HL-60 (cell line): ENCODE data around the gene AQP2.

ENCODE experiments used
- DNase-seq, 2 experiments: peaks; one replicate each; pipeline ENCODE4 v3.0.0-alpha.2; 2010 to 2020; ENCODE audit warnings: low read depth in 1 of 2, low spot score in 1 of 2
- H3K27ac ChIP-seq: fragments of 250-450 bp; sonication (Bioruptor Pico); replicated peaks from 2 replicates; pipeline ENCODE4 v1.5.1; 2020; ENCODE audit warnings: mild to moderate bottlenecking, moderate library complexity
- H3K27me3 ChIP-seq: fragments of 250-450 bp; sonication (Bioruptor Pico); 2 replicates; pipeline ENCODE4 v1.5.1; 2021; ENCODE audit warnings: mild to moderate bottlenecking, moderate library complexity; ENCODE audit not compliant: insufficient read depth, poor library complexity, severe bottlenecking
- H3K4me3 ChIP-seq: replicated peaks from 2 replicates; pipeline ENCODE4 v1.5.1; 2011; ENCODE audit warnings: mild to moderate bottlenecking, control low read depth, low read length; ENCODE audit not compliant: insufficient read depth
- CTCF ChIP-seq: IDR thresholded peaks from one replicate; pipeline ENCODE4 v1.5.1; 2011; ENCODE audit warnings: low read length, control low read depth, inconsistent platforms; ENCODE audit not compliant: insufficient read depth
- GABPA ChIP-seq: IDR thresholded peaks from 2 replicates; pipeline ENCODE4 v1.6.1; 2012; ENCODE audit warnings: low read depth
- POLR2AphosphoS5 ChIP-seq: IDR thresholded peaks from 2 replicates; pipeline ENCODE4 v1.6.1; 2012; ENCODE audit warnings: low read depth
- REST ChIP-seq: IDR thresholded peaks from 2 replicates; pipeline ENCODE4 v1.6.1; 2012; ENCODE audit warnings: low read depth; ENCODE audit not compliant: insufficient replicate concordance
- SPI1 ChIP-seq: IDR thresholded peaks from 2 replicates; pipeline ENCODE4 v1.6.1; 2012; ENCODE audit warnings: low read depth, mild to moderate bottlenecking, borderline replicate concordance

AQP2 gene

GRCh38 chr12:50003595-50003994 is 53.1 kb downstream of the AQP2 start:
- Histone ChIP-seq H3K27ac (no peak overlapping the region), H3K4me3 (no peak overlapping the region), H3K27me3 (no peaks in the 10 kb centered on the region)
- DNase-seq = no peak
- TF ChIP-seq REST = no peak
- TF ChIP-seq POLR2AphosphoS5 = no peak
- no peak for TF ChIP-seq SPI1
- TF ChIP-seq GABPA = no peak
- no peak for TF ChIP-seq CTCF

- TF ChIP-seq GABPA (no peak), REST (no peak), SPI1 (no peak), POLR2AphosphoS5 (no peak), CTCF (no peak)
- no peak for DNase-seq
- no peaks in the 10 kb centered on the region for H3K27me3 ChIP-seq
- H3K4me3 ChIP-seq = no peak overlapping the region
- H3K27ac ChIP-seq = no peak overlapping the region
Measured at GRCh38 chr12:50004696-50005095, 54.2 kb downstream of the AQP2 start.

DNA sequence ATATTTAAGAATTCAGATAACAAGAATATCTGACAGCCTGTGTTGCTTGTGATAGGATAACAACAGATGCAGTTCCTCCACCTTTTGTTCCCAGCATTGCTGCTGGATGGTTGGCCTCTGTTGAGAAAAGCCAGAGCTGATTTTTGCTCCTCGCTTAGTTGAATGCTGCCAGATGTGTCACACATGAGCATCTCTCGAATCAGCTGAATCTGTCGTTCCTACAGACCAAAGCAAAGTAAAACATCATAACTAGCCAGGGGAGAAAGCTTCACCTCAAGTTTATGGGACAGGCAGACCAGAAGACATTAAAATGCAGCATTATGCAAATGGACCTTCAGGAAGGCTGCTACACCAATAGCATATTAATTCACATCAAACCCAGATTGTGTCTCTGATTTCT is 54.6 kb downstream of the AQP2 start:
- TF ChIP-seq CTCF = no peak
- no peak for TF ChIP-seq REST
- TF ChIP-seq GABPA = no peak
- no peak for TF ChIP-seq POLR2AphosphoS5
- no peak for TF ChIP-seq SPI1
- DNase-seq = no peak
- Histone ChIP-seq H3K4me3 (no peak overlapping the region), H3K27ac (no peak overlapping the region), H3K27me3 (no peaks in the 10 kb centered on the region)
